Measurements from ENCODE around the gene GCLM.

DNA sequence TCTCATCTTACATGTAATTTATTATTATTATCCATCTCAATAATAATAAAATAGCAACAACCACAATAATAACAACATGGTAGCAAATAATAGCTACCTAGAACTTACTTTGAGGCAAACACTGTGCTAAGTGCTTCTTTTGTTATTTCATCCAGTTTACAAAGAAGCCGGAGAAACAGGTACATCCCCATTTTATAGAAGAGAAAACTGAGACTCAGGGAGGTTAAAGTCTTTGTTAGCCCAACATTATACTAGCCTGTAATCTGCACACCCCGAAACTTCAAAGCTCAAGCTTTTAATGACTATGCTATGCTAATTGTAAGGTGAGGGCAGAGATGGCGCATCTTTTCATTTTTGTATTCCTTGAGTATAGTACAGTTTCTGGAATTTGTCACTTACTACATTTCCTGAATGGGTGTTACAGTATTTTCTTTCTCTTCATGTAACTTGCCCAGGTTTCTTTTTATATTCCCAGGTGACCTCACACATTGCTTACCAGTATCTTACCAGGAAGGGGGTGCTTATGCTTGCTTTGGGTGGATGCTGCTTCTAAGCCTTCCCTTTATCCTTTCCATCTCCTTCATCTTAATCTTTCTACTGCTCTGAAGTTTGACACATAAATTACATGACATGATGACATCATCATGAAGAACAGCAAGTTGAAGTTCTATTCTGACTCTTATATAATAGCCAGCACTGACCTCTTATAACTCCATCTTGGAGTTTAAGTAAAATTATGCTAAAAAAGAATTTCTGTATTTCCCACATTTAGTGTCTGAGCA is 8.3 kb downstream of the GCLM start:
- TF ChIP-seq, protein P1, sequence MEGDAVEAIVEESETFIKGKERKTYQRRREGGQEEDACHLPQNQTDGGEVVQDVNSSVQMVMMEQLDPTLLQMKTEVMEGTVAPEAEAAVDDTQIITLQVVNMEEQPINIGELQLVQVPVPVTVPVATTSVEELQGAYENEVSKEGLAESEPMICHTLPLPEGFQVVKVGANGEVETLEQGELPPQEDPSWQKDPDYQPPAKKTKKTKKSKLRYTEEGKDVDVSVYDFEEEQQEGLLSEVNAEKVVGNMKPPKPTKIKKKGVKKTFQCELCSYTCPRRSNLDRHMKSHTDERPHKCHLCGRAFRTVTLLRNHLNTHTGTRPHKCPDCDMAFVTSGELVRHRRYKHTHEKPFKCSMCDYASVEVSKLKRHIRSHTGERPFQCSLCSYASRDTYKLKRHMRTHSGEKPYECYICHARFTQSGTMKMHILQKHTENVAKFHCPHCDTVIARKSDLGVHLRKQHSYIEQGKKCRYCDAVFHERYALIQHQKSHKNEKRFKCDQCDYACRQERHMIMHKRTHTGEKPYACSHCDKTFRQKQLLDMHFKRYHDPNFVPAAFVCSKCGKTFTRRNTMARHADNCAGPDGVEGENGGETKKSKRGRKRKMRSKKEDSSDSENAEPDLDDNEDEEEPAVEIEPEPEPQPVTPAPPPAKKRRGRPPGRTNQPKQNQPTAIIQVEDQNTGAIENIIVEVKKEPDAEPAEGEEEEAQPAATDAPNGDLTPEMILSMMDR (IDR thresholded peaks at IDR 0.05) = no peak
- no peak for TF ChIP-seq POLR2A (IDR thresholded peaks at IDR 0.05)

All from vagina (tissue), 2 donors.